H1 (cell line): ENCODE measurements around the gene UNC79. TPM values are rescaled to one million over a fixed set of nuclear protein-coding genes. Genes with fewer than 3 reads are reported as not detected.

Source experiments
- polyA plus RNA-seq, 7 experiments: library from polyadenylated mRNA; depleted of rRNA in 3 of 7; stranded (reverse) in 5 of 7; unstranded in 2 of 7; fragments of >200 nt in 5 of 7; fragments of 200-250 nt in 2 of 7; gene quantifications; 1 replicate in 5 of 7; 2 replicates in 1 of 7; 4 replicates in 1 of 7; pipeline versions ENCODE4 v1.2.1 to v1.2.3, GENCODE V29; 2011 to 2013; ENCODE audit warnings: missing spikeins in 2 of 7, mixed read lengths in 2 of 7
- small RNA-seq: library from polyadenylated mRNA; stranded (forward); fragments of <200 nt; extraction: miRNeasy Mini kit (QIAGEN cat#:217004); gene quantifications from one replicate; pipeline ENCODE3, GENCODE V24; 2013; ENCODE audit not compliant: insufficient read depth
- total RNA-seq: library from RNA; stranded (reverse); fragmentation: NEBNext Ultra II Directional; extraction: Animal tissue kit (Norgen Biotek cat#: 25700); gene quantifications from 2 replicates; pipeline ENCODE4 v1.2.1, GENCODE V29; 2021

Gene UNC79
- total and polyA plus RNA-seq, 2 of the 8 experiments (the other 6 are each of a cell fraction or from before 2014, with no cell fraction given), result 1.8 to 2.3 TPM

Small RNAs within 50 kb of the gene (small RNA-seq; reads per million reads assigned to genes)
- gene RF00019, result not detected
- not detected for gene RF02271
- gene RNU6-1258P, result not detected

Other genes starting within 250 kb of the UNC79 start
- 17.3 and 18.3 TPM in 2 replicates for gene MOAP1, start 246.0 kb upstream of the UNC79 start, total RNA-seq
- 15.8 and 20.1 TPM in 2 replicates for gene MOAP1, start 246.0 kb upstream of the UNC79 start, polyA plus RNA-seq (2011; rRNA removed)
- 26.9 and 27.5 TPM in 2 replicates for gene LYSET, start 245.6 kb upstream of the UNC79 start, total RNA-seq
- gene LYSET, start 245.6 kb upstream of the UNC79 start, polyA plus RNA-seq (2011; rRNA removed), result 13.2 and 26.2 TPM in 2 replicates
- gene GON7, start 223.9 kb upstream of the UNC79 start, total RNA-seq, result 8.8 and 9.9 TPM in 2 replicates
- 2.9 and 3.8 TPM in 2 replicates for gene GON7, start 223.9 kb upstream of the UNC79 start, polyA plus RNA-seq (2011; rRNA removed)
- 28.4 and 29.4 TPM in 2 replicates for gene UBR7, start 223.7 kb upstream of the UNC79 start, total RNA-seq
- gene UBR7, start 223.7 kb upstream of the UNC79 start, polyA plus RNA-seq (2011; rRNA removed), result 16.4 and 20.1 TPM in 2 replicates
- gene BTBD7, start 97.9 kb upstream of the UNC79 start, total RNA-seq, result 46.1 and 48.6 TPM in 2 replicates
- 10.8 and 12.1 TPM in 2 replicates for gene BTBD7, start 97.9 kb upstream of the UNC79 start, polyA plus RNA-seq (2011; rRNA removed)
- not detected in 2 replicates for gene COX8C, start 83.8 kb upstream of the UNC79 start, total RNA-seq
- gene COX8C, start 83.8 kb upstream of the UNC79 start, polyA plus RNA-seq (2011; rRNA removed), result not detected in 2 replicates